ENCODE measurements around the gene CDC42.

GRCh38 chr1:22111115-22111514, 58.6 kb downstream of the CDC42 start:
- TF ChIP-seq POLR2A (IDR thresholded peaks at IDR 0.05; ENCODE audit: low read length) = no peak
- no peak for TF ChIP-seq GATA1 (IDR thresholded peaks at IDR 0.05; ENCODE audit: low read depth, low read length)

Measured in erythroblast (primary cell).